ENCODE results near the gene PDCD2. TPM values are rescaled to one million over a fixed set of nuclear protein-coding genes. Genes with fewer than 3 reads are reported as not detected.

The PDCD2 gene
- total RNA-seq, 3 donors from 2014 or later (not counting 1 experiment from before 2014, with no cell fraction given) = 40.4 to 58.4 (median 42.2) TPM

- H3K4me3 Mint-ChIP-seq = no peak overlapping the region
- Histone ChIP-seq H3K27me3 (ENCODE audit: control insufficient read depth, insufficient read depth, low read length) (no peaks in the 10 kb centered on the region), H3K36me3 (ENCODE audit: control insufficient read depth, insufficient read depth, low read length) (no peaks in the 10 kb centered on the region), H3K4me1 (ENCODE audit: control insufficient read depth, insufficient read depth, low read length) (no peaks in the 10 kb centered on the region), H3K9me3 (ENCODE audit: control insufficient read depth, insufficient read depth, low read length) (no peaks in the 10 kb centered on the region), H3K27ac (ENCODE audit: low read length) (no peak overlapping the region), H3K4me3 (ENCODE audit: low read length) (no peak overlapping the region)
- no peak for ATAC-seq
- H3K4me1 Mint-ChIP-seq = no peaks in the 10 kb centered on the region
- H3K27me3 Mint-ChIP-seq (ENCODE audit: low read depth in 2 of 2) = peaks cover 39 to 73% of the 10 kb centered on the region in 2 donors
- intact Hi-C loops (cut with micrococcal nuclease) = no loop called here
- no peak for DNase-seq
- H3K27ac Mint-ChIP-seq = no peak overlapping the region
- no peaks in the 10 kb centered on the region for H3K9me3 Mint-ChIP-seq
- H3K36me3 Mint-ChIP-seq = no peaks in the 10 kb centered on the region
- TF ChIP-seq CTCF (IDR thresholded peaks at IDR 0.05) = no peak
- WGBS (ENCODE audit: insufficient coverage) = 74% methylated on average over 6 of the region's 6 CpGs
These were observed 21.3 kb upstream of the PDCD2 start for GRCh38 chr6:170605574-170606259.

GRCh38 chr6:170597278-170597677 is 12.8 kb upstream of the PDCD2 start:
- H3K4me1 Mint-ChIP-seq = no peaks in the 10 kb centered on the region
- DNase-seq (no peak), ATAC-seq (no peak)
- H3K27me3 Mint-ChIP-seq (ENCODE audit: low read depth in 2 of 2) = peaks cover 13 to 68% of the 10 kb centered on the region in 2 donors
- H3K4me1 ChIP-seq (ENCODE audit: control insufficient read depth, insufficient read depth, low read length) = no peaks in the 10 kb centered on the region
- peaks cover 2 to 4% of the 10 kb centered on the region in 2 donors for H3K9me3 Mint-ChIP-seq
- peaks cover 9% of the 10 kb centered on the region for H3K9me3 ChIP-seq (ENCODE audit: control insufficient read depth, insufficient read depth, low read length)
- no peak overlapping the region for H3K27ac Mint-ChIP-seq
- TF ChIP-seq CTCF (IDR thresholded peaks at IDR 0.05) = no peak
- H3K4me3 ChIP-seq (ENCODE audit: low read length) = no peak overlapping the region
- H3K4me3 Mint-ChIP-seq = no peak overlapping the region
- intact Hi-C loops (cut with micrococcal nuclease) = no loop called here
- peaks cover 9% of the 10 kb centered on the region for H3K36me3 Mint-ChIP-seq
- no peaks in the 10 kb centered on the region for H3K36me3 ChIP-seq (ENCODE audit: control insufficient read depth, insufficient read depth, low read length)
- H3K27ac ChIP-seq (ENCODE audit: low read length) = no peak overlapping the region
- H3K27me3 ChIP-seq (ENCODE audit: control insufficient read depth, insufficient read depth, low read length) = peaks cover 3% of the 10 kb centered on the region

GRCh38 chr6:170596426-170596825 is 12.0 kb upstream of the PDCD2 start:
- Histone ChIP-seq H3K4me3 (ENCODE audit: low read length) (no peak overlapping the region), H3K27me3 (ENCODE audit: control insufficient read depth, insufficient read depth, low read length) (peaks cover 3% of the 10 kb centered on the region), H3K4me1 (ENCODE audit: control insufficient read depth, insufficient read depth, low read length) (no peaks in the 10 kb centered on the region), H3K27ac (ENCODE audit: low read length) (no peak overlapping the region), H3K9me3 (ENCODE audit: control insufficient read depth, insufficient read depth, low read length) (peaks cover 9% of the 10 kb centered on the region), H3K36me3 (ENCODE audit: control insufficient read depth, insufficient read depth, low read length) (no peaks in the 10 kb centered on the region)
- H3K27ac Mint-ChIP-seq = no peak overlapping the region
- H3K4me1 Mint-ChIP-seq = no peaks in the 10 kb centered on the region
- H3K27me3 Mint-ChIP-seq (ENCODE audit: low read depth in 2 of 2) = peaks cover 17 to 71% of the 10 kb centered on the region in 2 donors
- DNase-seq (no peak), ATAC-seq (no peak)
- peaks cover 5 to 12% of the 10 kb centered on the region in 2 donors for H3K9me3 Mint-ChIP-seq
- peaks cover 18% of the 10 kb centered on the region for H3K36me3 Mint-ChIP-seq
- intact Hi-C loops (cut with micrococcal nuclease) = no loop called here
- TF ChIP-seq CTCF (IDR thresholded peaks at IDR 0.05) = no peak
- H3K4me3 Mint-ChIP-seq = no peak overlapping the region

GRCh38 chr6:170590725-170591124 is 6.3 kb upstream of the PDCD2 start:
- H3K9me3 Mint-ChIP-seq = peaks cover 11 to 18% of the 10 kb centered on the region in 2 donors

More at GRCh38 chr6:170590725-170591124, 6.3 kb upstream of the PDCD2 start:
- H3K4me1 ChIP-seq (ENCODE audit: control insufficient read depth, insufficient read depth, low read length) = no peaks in the 10 kb centered on the region
- H3K4me3 ChIP-seq (ENCODE audit: low read length) = no peak overlapping the region
- H3K27ac ChIP-seq (ENCODE audit: low read length) = no peak overlapping the region
- H3K27me3 Mint-ChIP-seq (ENCODE audit: low read depth in 2 of 2) = peaks cover 14 to 58% of the 10 kb centered on the region in 2 donors
- H3K27me3 ChIP-seq (ENCODE audit: control insufficient read depth, insufficient read depth, low read length) = no peaks in the 10 kb centered on the region
- peaks cover 15% of the 10 kb centered on the region for H3K9me3 ChIP-seq (ENCODE audit: control insufficient read depth, insufficient read depth, low read length)
- no peaks in the 10 kb centered on the region for H3K4me1 Mint-ChIP-seq
- H3K36me3 ChIP-seq (ENCODE audit: control insufficient read depth, insufficient read depth, low read length) = no peaks in the 10 kb centered on the region
- no peak overlapping the region for H3K4me3 Mint-ChIP-seq
- H3K36me3 Mint-ChIP-seq = peaks cover 28% of the 10 kb centered on the region
- ATAC-seq = no peak
- no peak for TF ChIP-seq CTCF (IDR thresholded peaks at IDR 0.05)
- no peak for DNase-seq
- intact Hi-C loops (cut with micrococcal nuclease) = no loop called here
- WGBS (ENCODE audit: insufficient coverage) = 100% methylated on average over 1 of the region's 1 CpG
- H3K27ac Mint-ChIP-seq = no peak overlapping the region

All from natural killer cell (primary cell).